ENCODE data around the gene SGPP2. TPM values are rescaled to one million over a fixed set of nuclear protein-coding genes. Genes with fewer than 3 reads are reported as not detected.

The SGPP2 gene
- polyA plus RNA-seq, 6 donors from 2014 or later, result 0.15 to 0.17 TPM; not detected in 4

- DNase-seq, result no peak
- Mint-ChIP-seq H3K36me3 (no peaks in the 10 kb centered on the region), H3K27me3 (peaks cover 0 to 5% (median under 1%) of the 10 kb centered on the region in 3 donors), H3K9me3 (peaks cover 0 to 17% (median 5%) of the 10 kb centered on the region in 7 donors), H3K4me3 (peak overlapping the region in 1 of 8 donors; percentile 45), H3K4me1 (no peaks in the 10 kb centered on the region), H3K27ac (no peak overlapping the region)
- ATAC-seq (ENCODE audit: low read depth in 2 of 2), result no peak
These were observed 69.9 kb downstream of the SGPP2 start for GRCh38 chr2:222494104-222494739.

- Mint-ChIP-seq H3K4me1 (no peaks in the 10 kb centered on the region), H3K36me3 (no peaks in the 10 kb centered on the region), H3K4me3 (no peak overlapping the region), H3K27ac (no peak overlapping the region), H3K27me3 (peaks cover 0 to 12% (median 12%) of the 10 kb centered on the region in 3 donors), H3K9me3 (peaks cover 0 to 17% (median 6%) of the 10 kb centered on the region in 7 donors)
- DNase-seq (no peak), ATAC-seq (ENCODE audit: low read depth in 2 of 2) (no peak)
These were observed 71.0 kb downstream of the SGPP2 start for GRCh38 chr2:222495388-222495787.

GRCh38 chr2:222499226-222499625 is 74.9 kb downstream of the SGPP2 start:
- no peaks in the 10 kb centered on the region for H3K36me3 Mint-ChIP-seq
- DNase-seq, result no peak
- peaks cover 0 to 1% (median 0%) of the 10 kb centered on the region in 3 donors for H3K4me1 Mint-ChIP-seq
- H3K27ac Mint-ChIP-seq, result peak overlapping the region in 1 of 6 donors; percentile 28
- H3K9me3 Mint-ChIP-seq, result peaks cover 0 to 3% (median 0%) of the 10 kb centered on the region in 7 donors
- no peak for ATAC-seq (ENCODE audit: low read depth in 2 of 2)
- H3K4me3 Mint-ChIP-seq, result no peak overlapping the region
- peaks cover 0 to 17% (median 13%) of the 10 kb centered on the region in 3 donors for H3K27me3 Mint-ChIP-seq

GRCh38 chr2:222504191-222504590 is 79.8 kb downstream of the SGPP2 start:
- peaks cover 0 to 3% (median 0%) of the 10 kb centered on the region in 7 donors for H3K9me3 Mint-ChIP-seq
- no peak overlapping the region for H3K4me3 Mint-ChIP-seq
- H3K36me3 Mint-ChIP-seq, result no peaks in the 10 kb centered on the region
- H3K27me3 Mint-ChIP-seq, result peaks cover 0 to 13% (median 12%) of the 10 kb centered on the region in 3 donors
- H3K4me1 Mint-ChIP-seq, result peaks cover 0 to 6% (median 3%) of the 10 kb centered on the region in 3 donors
- no peak overlapping the region for H3K27ac Mint-ChIP-seq
- DNase-seq, result no peak
- no peak for ATAC-seq (ENCODE audit: low read depth in 2 of 2)

GRCh38 chr2:222504719-222505118 is 80.4 kb downstream of the SGPP2 start:
- ATAC-seq (ENCODE audit: low read depth in 2 of 2) (no peak), DNase-seq (no peak)
- peak overlapping the region in 1 of 6 donors; percentile 34 for H3K27ac Mint-ChIP-seq
- H3K4me3 Mint-ChIP-seq, result no peak overlapping the region
- peaks cover 0 to 12% (median 7%) of the 10 kb centered on the region in 3 donors for H3K27me3 Mint-ChIP-seq
- H3K4me1 Mint-ChIP-seq, result peaks cover 0 to 6% (median 3%) of the 10 kb centered on the region in 3 donors
- peaks cover 0 to 3% (median 0%) of the 10 kb centered on the region in 7 donors for H3K9me3 Mint-ChIP-seq
- no peaks in the 10 kb centered on the region for H3K36me3 Mint-ChIP-seq

GRCh38 chr2:222506230-222506935 is 82.0 kb downstream of the SGPP2 start:
- H3K27ac Mint-ChIP-seq, result no peak overlapping the region
- peaks cover 0 to 3% (median 0%) of the 10 kb centered on the region in 7 donors for H3K9me3 Mint-ChIP-seq
- no peak overlapping the region for H3K4me3 Mint-ChIP-seq
- ATAC-seq (ENCODE audit: low read depth in 2 of 2) (no peak), DNase-seq (no peak)
- peaks cover 0 to 6% (median 3%) of the 10 kb centered on the region in 3 donors for H3K4me1 Mint-ChIP-seq
- H3K27me3 Mint-ChIP-seq, result peaks cover 0 to 13% (median 0%) of the 10 kb centered on the region in 3 donors
- H3K36me3 Mint-ChIP-seq, result no peaks in the 10 kb centered on the region

GRCh38 chr2:222514901-222515300 is 90.6 kb downstream of the SGPP2 start:
- Mint-ChIP-seq H3K36me3 (no peaks in the 10 kb centered on the region), H3K9me3 (peaks cover 0 to 11% (median 9%) of the 10 kb centered on the region in 7 donors)

GRCh38 chr2:222518570-222519381 is 94.4 kb downstream of the SGPP2 start:
- H3K36me3 Mint-ChIP-seq, result no peaks in the 10 kb centered on the region
- no peak for ATAC-seq (ENCODE audit: low read depth in 2 of 2)
- no peaks in the 10 kb centered on the region for H3K4me1 Mint-ChIP-seq
- DNase-seq, result no peak
- no peak overlapping the region for H3K27ac Mint-ChIP-seq
- H3K9me3 Mint-ChIP-seq, result peaks cover 0 to 5% (median 3%) of the 10 kb centered on the region in 7 donors
- H3K27me3 Mint-ChIP-seq, result peaks cover 9 to 23% (median 16%) of the 10 kb centered on the region in 3 donors
- no peak overlapping the region for H3K4me3 Mint-ChIP-seq

More at GRCh38 chr2:222514901-222515300, 90.6 kb downstream of the SGPP2 start:
- DNase-seq (no peak), ATAC-seq (ENCODE audit: low read depth in 2 of 2) (no peak)
- H3K4me1 Mint-ChIP-seq, result no peaks in the 10 kb centered on the region
- H3K4me3 Mint-ChIP-seq, result no peak overlapping the region
- H3K27ac Mint-ChIP-seq, result no peak overlapping the region
- peaks cover 9 to 21% (median 21%) of the 10 kb centered on the region in 3 donors for H3K27me3 Mint-ChIP-seq

GRCh38 chr2:222521099-222521498 is 96.8 kb downstream of the SGPP2 start:
- Mint-ChIP-seq H3K4me1 (no peaks in the 10 kb centered on the region), H3K27ac (peak overlapping the region in 1 of 6 donors; percentile 65), H3K9me3 (peaks cover 0 to 5% (median 3%) of the 10 kb centered on the region in 7 donors), H3K4me3 (no peak overlapping the region), H3K27me3 (peaks cover 9 to 23% (median 14%) of the 10 kb centered on the region in 3 donors), H3K36me3 (no peaks in the 10 kb centered on the region)
- no peak for DNase-seq
- ATAC-seq (ENCODE audit: low read depth in 2 of 2), result no peak

- H3K27ac Mint-ChIP-seq, result no peak overlapping the region
- no peaks in the 10 kb centered on the region for H3K36me3 Mint-ChIP-seq
- no peaks in the 10 kb centered on the region for H3K4me1 Mint-ChIP-seq
- peaks cover 0 to 5% (median 3%) of the 10 kb centered on the region in 7 donors for H3K9me3 Mint-ChIP-seq
- H3K4me3 Mint-ChIP-seq, result no peak overlapping the region
- peaks cover 5 to 20% (median 9%) of the 10 kb centered on the region in 3 donors for H3K27me3 Mint-ChIP-seq
- ATAC-seq (ENCODE audit: low read depth in 2 of 2) (no peak), DNase-seq (no peak)
These were observed 97.7 kb downstream of the SGPP2 start for GRCh38 chr2:222522082-222522481.

GRCh38 chr2:222523783-222524544 is 99.6 kb downstream of the SGPP2 start:
- no peak overlapping the region for H3K27ac Mint-ChIP-seq
- no peak overlapping the region for H3K4me3 Mint-ChIP-seq
- no peaks in the 10 kb centered on the region for H3K36me3 Mint-ChIP-seq
- ATAC-seq (ENCODE audit: low read depth in 2 of 2) (no peak), DNase-seq (no peak)
- H3K27me3 Mint-ChIP-seq, result peaks cover 0 to 12% (median 6%) of the 10 kb centered on the region in 3 donors
- peaks cover 0 to 5% (median 0%) of the 10 kb centered on the region in 7 donors for H3K9me3 Mint-ChIP-seq
- H3K4me1 Mint-ChIP-seq, result no peaks in the 10 kb centered on the region

- ATAC-seq (ENCODE audit: low read depth in 2 of 2) (no peak), DNase-seq (no peak)
- peaks cover 0 to 8% (median 0%) of the 10 kb centered on the region in 3 donors for H3K27me3 Mint-ChIP-seq
- no peaks in the 10 kb centered on the region for H3K4me1 Mint-ChIP-seq
- no peak overlapping the region for H3K27ac Mint-ChIP-seq
- peaks cover 0 to 3% (median 0%) of the 10 kb centered on the region in 7 donors for H3K9me3 Mint-ChIP-seq
- no peak overlapping the region for H3K4me3 Mint-ChIP-seq
- no peaks in the 10 kb centered on the region for H3K36me3 Mint-ChIP-seq
These were observed 101.5 kb downstream of the SGPP2 start for GRCh38 chr2:222525811-222526210.
